Kidney (tissue), 14 donors: ENCODE results near the gene TC2N. TPM values are rescaled to one million over a fixed set of nuclear protein-coding genes. Genes with fewer than 3 reads are reported as not detected.

Experiments used
- DNase-seq, 5 donors: peaks; one replicate each; pipeline ENCODE4 v3.0.0-alpha.2; 2013 to 2020
- FAIRE-seq: peaks from 2 replicates; lab custom pipeline; 2012; peaks lifted over from hg19 to GRCh38; lab: Jason Lieb, UNC
- H3K27ac ChIP-seq, 2 donors: one replicate each; pipeline ENCODE4 v1.7.0; 2013; ENCODE audit warnings: low read depth in 2 of 2, low read length in 2 of 2, inconsistent platforms in 1 of 2
- H3K27me3 ChIP-seq: one replicate; pipeline ENCODE4 v1.7.1; 2013; ENCODE audit warnings: low read length, inconsistent platforms; ENCODE audit not compliant: control insufficient read depth, insufficient read depth
- H3K36me3 ChIP-seq, 3 donors: one replicate each; pipeline versions ENCODE4 v1.7.0 to v1.7.1; 2013; ENCODE audit warnings: low read length in 3 of 3, control low read depth in 1 of 3, inconsistent platforms in 1 of 3; ENCODE audit not compliant: insufficient read depth in 3 of 3, control insufficient read depth in 2 of 3
- H3K4me1 ChIP-seq, 3 donors: one replicate each; pipeline versions ENCODE4 v1.7.0 to v1.7.1; 2013; ENCODE audit warnings: low read length in 3 of 3, inconsistent platforms in 1 of 3, low read depth in 1 of 3; ENCODE audit not compliant: control insufficient read depth in 2 of 3, insufficient read depth in 2 of 3
- H3K4me3 ChIP-seq, 3 donors: one replicate each; pipeline versions ENCODE4 v1.7.0 to v1.8.1; 2013; ENCODE audit warnings: low read length in 3 of 3, control low read depth in 1 of 3, inconsistent platforms in 1 of 3
- H3K9ac ChIP-seq, 3 donors: one replicate each; pipeline versions ENCODE4 v1.7.0 to v1.7.1; 2013; ENCODE audit warnings: low read length in 3 of 3, control low read depth in 1 of 3, inconsistent platforms in 1 of 3
- H3K9me3 ChIP-seq, 3 donors: one replicate each; pipeline versions ENCODE4 v1.7.0 to v1.7.1; 2013; ENCODE audit warnings: low read length in 3 of 3, control low read depth in 1 of 3, inconsistent platforms in 1 of 3; ENCODE audit not compliant: control insufficient read depth in 2 of 3, insufficient read depth in 1 of 3
- intact Hi-C: fragments of 100-400 bp; cut with DNase I; formaldehyde crosslinking; loops from one replicate; pipeline ENCODE4 v1.11.1; 2022
- polyA plus RNA-seq: library from polyadenylated mRNA; stranded (reverse); fragments of 350-450 nt; fragmentation: Illumina TruSeq; extraction: RNeasy Lipid Tissue Mini Kit (QIAGEN cat#74804); gene quantifications from one replicate; pipeline ENCODE4 v1.2.3, GENCODE V29; 2014; ENCODE audit warnings: low read depth, low replicate concordance; ENCODE audit not compliant: insufficient read depth
- total RNA-seq: library from RNA; stranded (reverse); fragmentation: NEBNext Ultra II Directional; extraction: Animal tissue kit (Norgen Biotek cat#: 25700); gene quantifications from one replicate; pipeline ENCODE4 v1.2.1, GENCODE V29; 2021
- TF ChIP-seq, protein P1 (sequence below): IDR thresholded peaks from 3 replicates; pipeline ENCODE4 v1.5.1; 2012; ENCODE audit warnings: mild to moderate bottlenecking, moderate library complexity, borderline replicate concordance; ENCODE audit not compliant: insufficient read depth; ENCODE audit errors: extremely low read depth
- donor health status: control.
- donor health status: control.
- donor health status: control.
- donor health status: control.
- donor health status: control.
- donor health status: DM: yes; HTN: yes; CAD: no.
- donor health status: Normal renal cell carcinoma (clear cell type).

TC2N gene
- total and polyA plus RNA-seq, 2 donors from 2014 or later, result 5.8 to 39.7 TPM

DNA sequence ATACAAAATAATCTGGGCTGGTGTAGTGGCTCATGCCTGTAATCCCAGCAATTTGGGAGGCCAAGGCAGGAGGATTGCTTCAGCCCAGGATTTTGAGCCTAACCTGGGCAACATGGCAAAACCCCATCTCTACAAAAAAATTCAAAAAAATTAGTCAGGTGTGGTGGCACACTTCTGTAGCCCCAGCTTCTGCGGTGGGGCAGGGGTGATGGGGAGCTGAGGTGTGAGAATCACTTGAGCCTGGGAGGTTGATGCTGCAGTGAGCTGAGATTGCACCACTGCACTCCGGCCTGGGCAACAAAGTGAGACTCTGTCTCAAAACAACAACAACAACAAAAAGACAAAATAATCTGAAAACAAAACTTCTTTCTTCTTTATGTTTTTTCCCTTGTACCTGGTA lies 66.0 kb downstream of the TC2N start:
- no peaks in the 10 kb centered on the region for H3K4me1 ChIP-seq
- DNase-seq (no peak), FAIRE-seq (no peak)
- H3K27ac ChIP-seq, result no peak overlapping the region
- no peaks in the 10 kb centered on the region for H3K27me3 ChIP-seq
- TF ChIP-seq, protein P1, sequence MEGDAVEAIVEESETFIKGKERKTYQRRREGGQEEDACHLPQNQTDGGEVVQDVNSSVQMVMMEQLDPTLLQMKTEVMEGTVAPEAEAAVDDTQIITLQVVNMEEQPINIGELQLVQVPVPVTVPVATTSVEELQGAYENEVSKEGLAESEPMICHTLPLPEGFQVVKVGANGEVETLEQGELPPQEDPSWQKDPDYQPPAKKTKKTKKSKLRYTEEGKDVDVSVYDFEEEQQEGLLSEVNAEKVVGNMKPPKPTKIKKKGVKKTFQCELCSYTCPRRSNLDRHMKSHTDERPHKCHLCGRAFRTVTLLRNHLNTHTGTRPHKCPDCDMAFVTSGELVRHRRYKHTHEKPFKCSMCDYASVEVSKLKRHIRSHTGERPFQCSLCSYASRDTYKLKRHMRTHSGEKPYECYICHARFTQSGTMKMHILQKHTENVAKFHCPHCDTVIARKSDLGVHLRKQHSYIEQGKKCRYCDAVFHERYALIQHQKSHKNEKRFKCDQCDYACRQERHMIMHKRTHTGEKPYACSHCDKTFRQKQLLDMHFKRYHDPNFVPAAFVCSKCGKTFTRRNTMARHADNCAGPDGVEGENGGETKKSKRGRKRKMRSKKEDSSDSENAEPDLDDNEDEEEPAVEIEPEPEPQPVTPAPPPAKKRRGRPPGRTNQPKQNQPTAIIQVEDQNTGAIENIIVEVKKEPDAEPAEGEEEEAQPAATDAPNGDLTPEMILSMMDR, result no peak
- intact Hi-C loops, result no loop called here
- no peak overlapping the region for H3K4me3 ChIP-seq
- H3K9ac ChIP-seq, result no peak overlapping the region
- H3K9me3 ChIP-seq, result peaks cover 0 to 6% (median 0%) of the 10 kb centered on the region in 3 donors
- peaks cover 0 to 2% (median 0%) of the 10 kb centered on the region in 3 donors for H3K36me3 ChIP-seq

DNA sequence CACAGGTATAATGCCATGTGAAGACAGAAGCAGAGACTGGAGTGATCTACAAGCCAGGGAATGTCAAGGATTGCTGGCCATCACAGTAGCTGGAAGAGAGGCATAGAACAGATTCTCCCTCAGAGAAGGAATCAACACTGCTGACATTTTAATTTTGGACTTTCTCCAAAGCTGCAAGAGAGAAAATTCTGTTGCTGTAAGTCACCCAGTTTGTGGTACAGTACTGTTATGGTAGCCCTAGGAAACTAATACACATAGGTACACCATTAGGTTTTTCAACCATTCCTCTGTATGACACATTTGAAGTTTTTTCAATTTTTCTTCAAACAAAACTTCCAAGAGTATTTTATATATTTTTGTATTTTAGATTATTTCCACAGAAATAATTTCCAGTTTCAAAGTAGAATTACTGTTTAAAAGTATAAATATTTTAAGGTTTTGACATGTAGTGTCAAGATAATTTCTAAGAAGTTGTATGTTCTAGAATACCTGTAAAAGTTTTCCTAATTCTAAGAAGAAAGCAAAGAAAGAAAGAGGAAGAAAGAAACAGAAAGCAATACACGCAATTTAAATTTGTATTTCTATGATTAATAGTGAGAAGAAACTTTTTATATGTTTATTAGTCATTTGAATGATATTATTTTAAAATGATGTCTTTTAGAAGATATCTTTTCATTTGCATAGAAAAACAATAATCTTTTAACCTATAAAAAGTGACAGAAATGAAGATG lies 70.6 kb downstream of the TC2N start:
- Histone ChIP-seq H3K9me3 (no peaks in the 10 kb centered on the region), H3K4me3 (no peak overlapping the region), H3K27ac (no peak overlapping the region), H3K27me3 (no peaks in the 10 kb centered on the region), H3K9ac (no peak overlapping the region), H3K36me3 (peaks cover 0 to 4% (median 0%) of the 10 kb centered on the region in 3 donors), H3K4me1 (no peaks in the 10 kb centered on the region)
- peak; percentile 81 for FAIRE-seq
- no peak for DNase-seq
- intact Hi-C loops, result no loop called here
- TF ChIP-seq, protein P1, result no peak

DNA sequence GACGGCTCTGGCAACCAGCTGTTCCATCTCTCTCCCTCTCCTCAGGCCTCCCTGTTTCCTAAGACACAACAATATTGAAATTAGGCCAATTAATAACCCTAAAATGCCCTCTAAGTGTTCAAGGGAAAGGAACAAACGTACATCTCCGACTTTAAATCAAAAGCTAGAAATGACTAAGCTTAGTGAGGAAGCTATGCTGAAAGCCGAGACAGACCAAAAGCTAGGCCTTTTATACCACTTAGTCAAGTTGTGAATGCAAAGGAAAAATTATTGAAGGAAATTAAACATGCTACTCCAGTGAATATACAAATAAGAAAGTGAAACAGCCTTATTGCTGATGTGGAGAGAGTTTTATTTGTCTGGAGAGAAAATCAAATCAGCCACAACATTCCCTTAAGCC lies 73.6 kb downstream of the TC2N start:
- Histone ChIP-seq H3K4me3 (no peak overlapping the region), H3K4me1 (no peaks in the 10 kb centered on the region), H3K9ac (no peak overlapping the region), H3K9me3 (no peaks in the 10 kb centered on the region), H3K27me3 (no peaks in the 10 kb centered on the region), H3K36me3 (peaks cover 0 to 4% (median 0%) of the 10 kb centered on the region in 3 donors), H3K27ac (no peak overlapping the region)
- intact Hi-C loops, result no loop called here
- DNase-seq, result no peak
- no peak for FAIRE-seq
- TF ChIP-seq, protein P1, result no peak
